ENCODE results near the gene PEF1. TPM values are rescaled to one million over a fixed set of nuclear protein-coding genes. Genes with fewer than 3 reads are reported as not detected.

PEF1 gene
- total RNA-seq, 2 experiments from 2014 or later, result 50.4 to 50.5 TPM

Other genes starting within 250 kb of the PEF1 start
- gene SERINC2, start 231.7 kb downstream of the PEF1 start, total RNA-seq, result under 1 TPM; 0.10 to 0.13 TPM
- not detected for gene TINAGL1, start 68.4 kb downstream of the PEF1 start, total RNA-seq
- gene HCRTR1, start 27.2 kb downstream of the PEF1 start, total RNA-seq, result not detected
- gene COL16A1, start 59.1 kb upstream of the PEF1 start, total RNA-seq, result not detected
- gene ADGRB2, start 119.5 kb upstream of the PEF1 start, total RNA-seq, result under 1 TPM; 0.68 to 0.81 TPM
- gene SPOCD1, start 171.1 kb upstream of the PEF1 start, total RNA-seq, result under 1 TPM; 0.08 to 0.15 TPM

All from activated CD4-positive, alpha-beta memory T cell treated with anti-CD3 and anti-CD28 coated beads, Interleukin-2, amount 10 ng/mL, durations not matched to agents 7 days and 5 days (primary cell).